ENCODE data around the gene STRN.

DNA sequence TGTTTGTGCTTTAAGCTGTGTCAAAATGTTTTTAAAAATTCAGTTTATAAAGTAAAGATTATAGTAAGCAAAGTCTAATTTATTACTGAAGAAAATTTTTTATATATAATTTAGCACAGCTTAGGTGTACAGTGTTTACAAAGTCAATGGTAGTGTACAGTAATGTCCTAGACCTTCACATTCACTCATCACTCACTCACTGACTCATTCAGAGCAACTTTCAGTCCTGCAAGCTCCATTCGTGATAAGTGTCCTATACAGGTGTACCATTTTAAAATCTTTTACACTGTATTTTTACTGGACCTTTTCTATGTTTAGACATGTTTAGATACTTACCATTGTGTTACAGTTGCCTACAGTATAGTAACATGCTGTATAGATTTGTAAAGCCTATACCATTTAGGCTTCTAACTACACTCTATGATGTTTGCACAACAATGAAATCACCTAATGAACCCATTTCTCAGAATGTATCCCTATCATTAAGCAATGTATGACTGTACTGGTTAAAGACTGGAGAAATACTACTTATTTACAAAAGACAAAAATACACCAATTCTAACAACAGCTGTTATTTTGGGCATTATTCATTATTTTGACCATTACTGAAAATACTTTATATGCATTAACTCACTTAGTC is 95.1 kb downstream of the STRN start:
- TF ChIP-seq CTCF (IDR thresholded peaks at IDR 0.05): no peak
- no peak for TF ChIP-seq POLR2A (IDR thresholded peaks at IDR 0.05)
